ENCODE data around the gene EFR3B.
"Not testable (repeated sequence)": the region's sequence is repeated elsewhere in the genome, so short reads cannot be mapped to it uniquely, and the experiment has no call there.

Gene EFR3B

GRCh38 chr2:25041928-25042320, at the start of gene EFR3B:
EFR3B (plus strand) TSS chr2:25042076; CDS start chr2:25042313, 237 bp downstream.
- peak; percentile 96 for DNase-seq

DNA sequence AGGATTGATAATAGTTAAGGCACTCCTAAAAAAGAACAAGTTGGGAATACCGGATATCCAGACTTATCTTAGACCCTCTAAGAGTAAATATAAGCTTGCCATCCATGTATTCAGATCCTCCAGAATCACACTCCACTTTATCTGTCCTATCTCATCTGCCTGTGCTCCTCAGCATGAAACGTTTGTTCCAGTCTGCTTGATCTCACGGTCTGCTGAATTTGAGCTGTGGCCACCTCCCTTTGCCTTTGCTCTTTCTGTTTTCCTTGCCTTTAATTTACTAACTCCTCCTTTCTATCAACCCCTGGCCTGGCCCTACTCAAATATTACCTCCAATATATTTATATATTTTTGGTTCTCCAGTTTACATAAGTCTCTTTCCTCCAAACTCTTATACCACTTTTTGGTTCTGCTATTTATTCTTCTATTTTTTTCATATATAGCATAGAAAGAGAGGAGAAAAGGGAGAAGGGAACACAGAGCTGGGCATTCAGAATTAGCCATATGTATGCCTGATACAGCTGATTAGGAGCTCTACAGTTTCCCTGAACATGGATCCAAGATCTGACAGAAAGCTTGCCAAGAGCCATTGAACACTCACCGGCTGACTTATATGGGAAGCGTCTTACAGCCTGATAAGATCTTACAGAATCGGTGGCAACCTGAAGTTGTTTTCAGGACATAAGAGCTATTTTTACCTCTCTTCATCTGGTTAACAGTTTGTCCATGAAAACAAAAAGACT, 48.3 kb upstream of the EFR3B start:
- DNase-seq, result no peak

- no peak for DNase-seq
These were observed 47.6 kb upstream of the EFR3B start for GRCh38 chr2:24994146-24994724.

DNA sequence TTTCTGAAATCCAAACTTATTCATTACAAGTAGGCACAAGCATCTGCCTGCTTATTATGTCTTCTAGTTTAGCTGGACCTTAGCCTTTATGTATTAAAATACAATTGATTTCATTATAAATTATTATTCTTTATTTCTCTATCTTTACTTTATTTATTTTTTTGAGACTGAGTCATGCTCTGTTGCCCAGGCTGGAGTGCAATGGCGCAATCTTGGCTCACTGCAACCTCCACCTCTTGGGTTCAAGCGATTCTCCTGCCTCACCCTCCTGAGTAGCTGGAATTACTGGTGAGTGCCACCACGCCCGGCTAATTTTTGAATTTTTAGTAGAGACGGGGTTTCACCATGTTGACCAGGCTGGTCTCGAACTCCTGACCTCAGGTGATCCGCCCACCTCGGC, 42.8 kb upstream of the EFR3B start:
- not testable (repeated sequence) for DNase-seq

DNA sequence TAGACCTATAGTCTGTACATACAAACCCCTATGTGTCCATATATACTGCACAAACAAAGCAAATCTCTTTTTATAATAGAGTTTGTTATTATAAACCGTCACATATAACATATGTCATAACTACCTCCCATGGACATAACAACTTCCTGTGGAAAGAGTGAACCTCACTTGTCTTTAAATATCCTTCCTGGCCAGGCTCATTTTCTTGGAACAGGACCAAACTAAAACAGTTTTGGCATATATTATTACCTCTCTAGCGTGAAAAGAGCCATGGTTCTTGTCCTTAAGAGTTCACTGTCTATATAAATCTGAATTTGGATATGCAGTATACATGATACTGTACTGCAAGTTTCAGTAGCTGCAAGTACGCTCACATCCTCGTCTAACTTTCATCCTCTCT, 41.8 kb upstream of the EFR3B start:
- no peak for DNase-seq

DNA sequence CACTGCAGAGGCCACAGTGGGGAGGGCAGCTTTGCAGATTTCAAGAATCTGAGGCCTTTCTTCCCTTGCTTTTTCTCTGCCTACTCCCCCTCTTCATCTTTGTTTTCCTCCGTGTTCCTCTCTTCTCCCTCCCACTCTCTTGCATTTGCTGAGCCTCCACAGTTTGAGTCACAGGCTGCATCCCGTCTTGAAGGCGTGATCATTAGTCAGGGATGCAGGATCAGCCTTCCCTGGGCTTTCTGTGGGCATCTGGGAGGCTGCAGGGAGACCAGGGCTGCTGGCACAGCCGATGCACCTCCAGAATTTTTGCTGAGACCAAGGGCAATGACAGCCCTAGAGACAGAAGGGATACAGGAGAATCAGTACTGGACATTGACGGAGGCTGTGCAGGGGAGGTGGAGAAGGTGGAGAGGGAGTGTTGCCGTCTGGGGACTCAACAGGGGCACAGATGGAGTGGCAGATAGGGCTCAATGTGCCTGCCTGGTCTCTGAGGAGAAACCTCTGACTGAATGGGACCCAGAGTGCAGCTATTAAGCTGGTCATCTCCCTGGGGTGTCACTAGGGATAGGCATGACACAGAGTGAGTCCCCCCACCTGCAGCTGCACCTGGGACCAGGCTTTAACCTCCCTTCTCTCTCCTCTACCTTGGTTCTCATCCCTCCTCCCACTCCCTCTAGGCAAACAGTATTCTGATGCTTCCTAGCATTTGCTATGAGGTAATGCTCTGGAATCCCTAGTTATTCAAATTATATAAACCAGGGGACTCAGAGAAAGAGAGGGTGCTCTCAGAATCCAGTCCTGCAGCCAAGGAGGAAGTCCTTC, 41.2 kb upstream of the EFR3B start:
- DNase-seq, result no peak

- DNase-seq, result no peak
These were observed 40.6 kb upstream of the EFR3B start for GRCh38 chr2:25001325-25001637.

DNA sequence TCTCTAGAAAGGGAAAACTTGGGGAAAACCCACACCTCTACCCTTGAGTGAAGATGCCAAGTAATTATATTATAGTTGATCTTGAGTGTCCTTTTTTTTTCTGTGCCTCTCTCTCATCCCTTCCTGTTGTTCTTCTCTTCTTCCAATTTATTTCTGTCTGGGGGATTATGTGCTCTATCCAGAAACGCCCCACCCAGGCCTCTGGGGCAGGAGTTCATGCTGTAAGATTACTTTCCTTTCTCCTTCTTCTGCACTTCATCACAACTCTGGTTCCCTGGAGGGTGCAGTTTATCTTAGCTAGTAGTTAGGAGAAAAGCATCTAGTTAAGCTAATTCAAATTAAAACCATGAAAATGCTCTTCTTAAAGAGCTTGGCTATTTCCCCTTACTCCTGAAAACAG, 39.8 kb upstream of the EFR3B start:
- no peak for DNase-seq

- DNase-seq, result no peak
These were observed 31.9 kb upstream of the EFR3B start for GRCh38 chr2:25009954-25010353.

GRCh38 chr2:25011342-25011741, 30.5 kb upstream of the EFR3B start:
- DNase-seq, result not testable (repeated sequence)

- no peak for DNase-seq
These were observed 27.2 kb upstream of the EFR3B start for GRCh38 chr2:25014631-25015030.

GRCh38 chr2:25018681-25019080, 23.2 kb upstream of the EFR3B start:
- no peak for DNase-seq

- no peak for DNase-seq
These were observed 20.0 kb upstream of the EFR3B start for GRCh38 chr2:25021791-25022362.

GRCh38 chr2:25023333-25023732, 18.5 kb upstream of the EFR3B start:
- DNase-seq, result no peak

GRCh38 chr2:25025229-25026007, 16.5 kb upstream of the EFR3B start:
- DNase-seq, result no peak

GRCh38 chr2:25026008-25026530, 15.8 kb upstream of the EFR3B start:
- DNase-seq, result no peak

- DNase-seq, result no peak
These were observed 12.7 kb upstream of the EFR3B start for GRCh38 chr2:25029183-25029554.

DNA sequence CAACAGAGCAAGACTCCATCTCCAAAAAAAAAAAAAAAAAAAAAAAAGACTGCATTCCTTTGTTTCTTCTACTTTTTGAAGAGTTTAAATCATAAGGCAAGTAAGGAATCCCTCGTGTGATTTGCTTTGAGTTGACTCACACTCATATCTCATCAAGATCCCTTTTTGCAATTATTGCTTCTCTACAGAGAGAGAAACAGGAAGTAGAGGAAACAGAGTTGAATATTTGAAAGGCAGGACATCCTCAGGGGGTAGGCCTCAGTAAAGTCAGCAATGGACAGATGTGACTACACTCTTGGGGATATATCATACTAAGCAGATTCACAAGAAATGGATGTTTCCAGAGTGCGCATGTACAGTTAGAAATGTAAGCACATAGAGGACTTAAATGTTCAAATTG, 11.2 kb upstream of the EFR3B start:
- no peak for DNase-seq

DNA sequence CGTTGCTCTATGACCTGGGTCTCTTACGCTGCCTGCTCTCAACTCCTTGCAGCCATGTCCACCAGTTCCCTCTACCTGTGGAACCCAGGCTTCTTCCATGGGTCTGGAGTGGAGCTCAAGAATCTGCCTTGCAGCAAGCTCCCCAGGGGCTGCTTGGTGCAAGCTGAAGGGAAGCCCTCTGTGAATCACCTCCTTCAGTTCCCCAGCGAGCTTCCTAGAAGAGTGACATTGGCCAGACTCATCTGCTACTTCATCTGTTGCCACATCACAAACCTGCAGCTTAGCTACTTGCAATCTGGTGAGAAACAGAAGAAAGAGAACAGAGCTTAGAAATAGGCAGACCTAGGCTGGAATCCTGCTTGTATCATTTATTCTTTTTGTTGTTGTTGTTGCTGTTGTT, 9.8 kb upstream of the EFR3B start:
- DNase-seq, result no peak

- DNase-seq, result no peak
These were observed 9.0 kb upstream of the EFR3B start for GRCh38 chr2:25032901-25033300.

- no peak for DNase-seq
These were observed 7.8 kb upstream of the EFR3B start for GRCh38 chr2:25034081-25034480.

- DNase-seq, result no peak
These were observed 6.2 kb upstream of the EFR3B start for GRCh38 chr2:25035537-25036220.

Data from midbrain (tissue), 1 donor.